ENCODE data around the gene SEMA7A.

DNA sequence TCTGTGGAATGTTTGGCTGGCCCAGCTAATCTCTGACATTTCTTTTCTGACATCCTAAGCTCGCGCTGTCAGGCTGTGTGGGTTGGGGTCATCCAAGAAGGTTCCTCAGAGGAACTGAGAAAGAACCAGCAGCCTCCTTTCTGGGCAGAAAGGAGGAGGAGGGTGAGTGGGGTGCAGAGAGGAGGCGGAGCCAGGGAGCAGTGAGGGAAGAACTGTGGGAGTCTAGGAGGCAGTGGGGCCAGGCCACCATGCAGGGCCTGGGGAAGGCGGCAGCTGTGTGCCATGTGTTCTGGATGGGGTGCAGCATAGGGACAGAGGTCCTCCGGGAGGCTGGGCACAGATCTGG lies 5.3 kb downstream of the SEMA7A start:
- TF ChIP-seq EZH2phosphoT487 (IDR thresholded peaks at IDR 0.05; ENCODE audit: low read length) (no peak), EZH2 (optimal IDR thresholded peaks at IDR 0.05; ENCODE audit: low read depth, low read length) (no peak)
